ENCODE data around the gene NKD2.
"Not testable (repeated sequence)": the region's sequence is repeated elsewhere in the genome, so short reads cannot be mapped to it uniquely, and the experiment has no call there.

Gene NKD2

DNA sequence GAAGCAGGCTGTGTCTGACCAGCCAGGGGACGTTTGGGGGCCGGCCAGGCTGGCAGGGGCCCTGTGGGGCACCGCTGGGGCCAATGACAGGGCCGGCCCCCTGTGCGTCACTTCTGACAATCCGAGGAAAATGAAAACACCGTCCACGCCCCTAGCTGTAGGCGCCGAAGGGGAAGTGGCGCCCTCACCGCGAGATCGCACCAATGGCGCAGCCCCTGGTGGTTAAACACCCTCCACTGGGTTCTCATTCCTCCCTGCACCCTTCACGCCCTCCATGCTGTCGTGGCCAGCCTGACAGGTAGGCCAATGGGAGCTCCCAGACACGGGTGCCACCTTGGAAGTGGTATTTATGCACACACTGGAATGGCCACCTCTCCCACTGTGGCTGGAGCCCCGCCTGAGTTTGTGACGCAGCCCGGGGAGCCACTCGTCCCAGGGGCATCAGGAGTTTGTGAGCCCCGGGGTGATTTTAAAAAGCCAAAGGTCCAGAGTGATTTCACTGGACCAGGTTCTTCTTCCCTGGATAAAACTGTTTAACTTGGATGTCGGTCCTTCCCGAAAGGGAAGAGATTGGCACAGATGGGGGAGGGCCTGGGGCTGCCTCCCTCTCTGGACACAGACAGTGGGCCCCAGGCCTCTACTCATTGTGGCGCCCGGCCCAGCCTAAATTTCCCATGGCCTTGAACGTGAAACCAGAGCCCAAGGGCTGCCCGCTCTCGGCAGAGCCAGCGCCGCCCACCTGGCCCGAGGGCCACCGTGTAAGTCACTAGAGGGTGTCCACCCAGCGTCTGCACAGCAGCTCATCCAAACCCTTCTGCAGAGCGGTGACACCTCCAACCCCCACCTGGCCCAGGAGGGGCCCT is 49.7 kb downstream of the NKD2 start:
- no peak for DNase-seq (ENCODE audit: low read depth in 2 of 2)

DNA sequence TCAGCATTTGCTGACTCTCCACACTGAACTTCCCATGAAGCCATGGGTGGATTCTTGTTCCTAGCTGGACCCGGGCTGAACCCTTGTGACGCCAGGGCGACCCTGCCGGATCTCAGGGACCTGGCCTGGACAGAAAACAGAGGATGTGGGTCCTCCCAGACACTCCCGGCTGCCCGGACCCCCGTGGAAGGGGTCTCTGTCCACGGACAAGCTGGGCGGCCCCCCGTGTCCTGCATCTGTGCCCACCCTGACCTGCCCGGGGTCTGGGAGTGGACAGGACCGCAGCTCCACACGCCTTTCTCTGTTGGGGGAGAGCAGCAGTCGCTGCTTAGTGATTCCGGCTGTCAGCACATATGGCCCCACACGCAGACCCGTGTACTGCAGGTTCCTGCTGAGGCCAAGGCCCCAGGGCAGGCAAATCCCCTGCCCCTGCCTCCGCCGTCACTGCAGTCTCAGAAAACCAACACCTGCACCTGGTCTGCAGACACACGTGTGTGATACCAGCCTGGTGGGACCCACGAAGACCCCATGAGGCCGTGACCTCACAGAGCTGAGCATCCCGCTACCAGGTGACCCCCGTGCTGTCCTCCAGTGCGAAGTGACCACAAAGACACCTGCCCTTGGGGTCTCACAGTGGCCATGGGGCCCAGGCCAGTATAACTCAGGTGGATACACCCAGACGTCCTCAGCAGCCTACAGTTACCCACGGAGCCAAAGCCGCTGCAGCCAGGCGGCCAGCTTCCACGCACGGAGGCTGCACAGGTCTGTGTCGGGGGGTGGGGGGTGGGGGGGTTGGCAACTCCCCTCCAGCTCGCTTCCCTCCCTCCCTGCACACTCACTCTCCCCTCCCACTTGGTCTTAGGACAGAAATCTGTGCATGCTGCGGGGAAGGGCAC is 50.6 kb downstream of the NKD2 start:
- no peak for DNase-seq (ENCODE audit: low read depth in 2 of 2)

DNA sequence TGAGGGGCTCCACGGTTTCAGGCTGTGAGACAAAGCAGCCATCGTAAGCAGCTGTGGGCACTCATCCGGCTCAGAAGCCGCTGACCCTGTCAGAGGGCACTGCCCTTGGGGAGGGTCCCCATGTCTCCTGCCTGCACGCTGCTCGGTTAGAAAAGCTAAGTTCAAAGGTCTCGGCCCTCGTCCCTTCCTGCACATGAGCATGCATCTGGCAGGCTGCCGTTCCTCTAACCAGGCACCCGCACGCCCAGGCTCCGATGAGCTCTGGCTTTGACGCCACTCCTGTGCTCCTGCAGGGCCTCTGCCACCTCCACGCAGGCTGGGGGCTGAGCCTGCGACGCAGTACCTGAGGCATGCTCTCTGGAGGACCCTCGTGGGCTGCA is 51.3 kb downstream of the NKD2 start:
- DNase-seq (ENCODE audit: low read depth in 2 of 2): no peak

DNA sequence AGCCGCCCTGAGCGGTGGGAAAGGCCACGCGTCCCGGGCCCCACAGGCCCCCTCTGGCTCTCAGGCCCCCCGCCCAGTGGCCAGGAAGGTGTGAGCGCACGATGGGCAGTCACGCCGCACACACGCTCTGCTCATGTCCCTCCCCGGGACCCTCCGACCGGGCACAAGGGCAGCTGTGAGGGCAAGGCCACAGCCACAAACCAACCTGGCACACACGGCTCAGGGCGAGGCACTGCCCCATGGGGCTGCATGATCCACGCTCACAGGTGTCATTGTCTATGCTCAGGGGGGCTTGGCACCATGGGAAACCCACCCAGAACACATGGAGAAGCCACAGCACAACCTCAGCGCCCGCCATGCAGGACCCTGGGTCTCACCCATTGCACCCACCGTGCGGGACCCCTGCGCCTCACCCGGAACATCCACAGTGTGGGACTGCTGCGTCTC is 52.0 kb downstream of the NKD2 start:
- DNase-seq (ENCODE audit: low read depth in 2 of 2): no peak

DNA sequence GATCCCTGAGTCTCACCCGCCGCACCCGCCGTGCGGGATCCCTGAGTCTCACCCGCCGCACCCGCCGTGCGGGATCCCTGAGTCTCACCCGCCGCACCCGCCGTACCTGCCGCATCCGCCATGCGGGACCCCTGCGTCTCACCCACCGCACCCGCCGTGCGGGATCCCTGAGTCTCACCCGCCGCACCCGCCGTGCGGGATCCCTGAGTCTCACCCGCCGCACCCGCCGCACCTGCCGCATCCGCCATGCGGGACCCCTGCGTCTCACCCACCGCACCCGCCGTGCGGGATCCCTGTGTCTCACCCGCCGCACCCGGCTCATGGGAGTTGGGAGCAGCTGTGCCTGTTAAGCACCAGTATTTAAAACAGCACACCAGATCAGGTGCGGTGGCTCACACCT is 52.7 kb downstream of the NKD2 start:
- DNase-seq (ENCODE audit: low read depth in 2 of 2): not testable (repeated sequence)

DNA sequence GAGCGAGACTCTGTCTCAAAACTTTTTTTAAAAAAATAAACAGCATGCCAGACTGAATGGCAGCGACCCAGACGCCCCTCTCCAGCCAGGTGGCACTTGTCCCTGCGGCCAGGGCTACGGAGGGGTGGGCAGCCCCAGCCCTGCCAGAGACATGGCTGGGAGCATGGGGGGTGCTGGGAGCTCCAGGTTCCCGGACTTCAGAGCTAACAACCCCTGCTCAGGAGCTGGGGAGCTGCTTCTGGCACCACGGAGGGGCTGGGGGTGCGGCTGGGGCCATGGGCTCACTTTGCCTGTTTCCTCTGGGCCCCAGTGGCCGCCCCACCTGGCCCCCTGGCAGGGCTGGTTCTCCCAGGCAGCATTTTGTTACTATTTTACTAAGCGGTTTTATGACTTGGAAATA is 53.3 kb downstream of the NKD2 start:
- no peak for DNase-seq (ENCODE audit: low read depth in 2 of 2)

DNA sequence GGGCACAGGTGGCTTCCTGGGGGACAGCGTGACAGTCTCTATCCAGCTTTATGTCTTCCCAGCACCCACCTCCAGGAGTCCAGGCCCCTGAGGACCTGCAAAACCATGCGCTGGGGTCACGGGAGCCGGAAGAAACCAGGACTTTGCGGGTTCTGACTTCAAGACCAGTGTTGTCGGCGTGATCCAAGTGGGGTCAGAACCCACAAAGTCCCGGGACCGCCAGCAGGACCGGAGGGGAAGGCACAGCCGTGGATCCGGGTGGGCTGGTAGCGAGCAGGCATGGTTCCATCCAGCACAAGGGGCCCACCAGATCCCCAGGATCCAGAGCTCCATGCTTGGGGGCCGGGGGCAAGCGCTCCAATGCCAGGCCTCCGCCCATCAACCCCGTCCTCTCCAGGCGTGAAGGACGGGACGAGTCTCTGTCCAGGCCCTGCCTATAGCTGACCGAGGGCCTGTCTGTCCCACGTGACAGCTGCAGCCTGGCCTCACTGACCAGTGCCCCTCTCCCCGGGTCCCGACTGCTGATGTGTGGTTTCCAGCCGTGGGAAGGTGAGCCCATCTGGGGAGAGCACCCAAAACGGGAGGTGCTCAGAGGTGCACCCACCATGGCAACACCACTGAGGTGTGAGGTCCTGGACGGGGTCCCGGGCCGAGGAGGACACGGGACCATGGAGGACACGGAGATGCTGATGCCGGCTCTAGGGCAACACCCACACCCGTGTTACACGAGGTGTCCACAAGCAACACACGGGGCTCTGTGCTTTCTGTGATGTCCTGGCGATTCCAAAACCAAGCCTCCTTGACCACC is 54.4 kb downstream of the NKD2 start:
- DNase-seq (ENCODE audit: low read depth in 2 of 2): no peak

DNA sequence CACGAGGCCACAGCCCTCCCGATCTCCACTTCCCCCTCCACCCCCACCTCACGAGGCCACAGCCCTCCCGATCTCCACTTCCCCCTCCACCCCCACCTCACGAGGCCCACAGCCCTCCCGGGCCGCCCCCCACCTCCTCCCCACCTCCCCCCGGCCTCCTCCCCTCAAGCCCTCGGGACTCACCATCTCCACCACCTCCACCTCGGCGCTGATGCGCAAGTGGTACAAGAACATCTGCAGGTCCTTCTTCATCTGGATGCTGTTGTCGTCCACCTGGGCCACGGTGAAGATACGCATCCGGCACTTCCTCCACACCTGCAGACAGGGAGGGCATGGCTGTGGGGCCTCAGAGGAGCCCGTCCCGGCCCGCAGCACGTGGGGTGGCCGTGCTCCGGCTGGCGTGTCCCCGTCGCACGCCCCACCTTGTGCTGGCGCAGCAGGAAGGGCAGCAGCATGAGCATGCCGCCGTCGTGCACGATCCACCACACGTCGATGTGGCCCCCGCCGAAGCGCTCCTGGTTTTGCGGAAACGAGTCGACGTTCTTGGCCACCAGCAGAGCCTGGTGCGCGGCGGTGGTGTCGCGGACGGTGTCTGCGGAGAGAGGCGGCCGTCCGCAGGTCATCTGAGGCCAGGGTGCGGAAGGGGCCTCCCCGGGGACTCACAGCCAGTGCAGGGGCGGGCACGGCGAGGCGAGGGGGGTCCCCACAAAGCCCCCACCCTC is 55.2 kb downstream of the NKD2 start:
- DNase-seq (ENCODE audit: low read depth in 2 of 2): no peak

DNA sequence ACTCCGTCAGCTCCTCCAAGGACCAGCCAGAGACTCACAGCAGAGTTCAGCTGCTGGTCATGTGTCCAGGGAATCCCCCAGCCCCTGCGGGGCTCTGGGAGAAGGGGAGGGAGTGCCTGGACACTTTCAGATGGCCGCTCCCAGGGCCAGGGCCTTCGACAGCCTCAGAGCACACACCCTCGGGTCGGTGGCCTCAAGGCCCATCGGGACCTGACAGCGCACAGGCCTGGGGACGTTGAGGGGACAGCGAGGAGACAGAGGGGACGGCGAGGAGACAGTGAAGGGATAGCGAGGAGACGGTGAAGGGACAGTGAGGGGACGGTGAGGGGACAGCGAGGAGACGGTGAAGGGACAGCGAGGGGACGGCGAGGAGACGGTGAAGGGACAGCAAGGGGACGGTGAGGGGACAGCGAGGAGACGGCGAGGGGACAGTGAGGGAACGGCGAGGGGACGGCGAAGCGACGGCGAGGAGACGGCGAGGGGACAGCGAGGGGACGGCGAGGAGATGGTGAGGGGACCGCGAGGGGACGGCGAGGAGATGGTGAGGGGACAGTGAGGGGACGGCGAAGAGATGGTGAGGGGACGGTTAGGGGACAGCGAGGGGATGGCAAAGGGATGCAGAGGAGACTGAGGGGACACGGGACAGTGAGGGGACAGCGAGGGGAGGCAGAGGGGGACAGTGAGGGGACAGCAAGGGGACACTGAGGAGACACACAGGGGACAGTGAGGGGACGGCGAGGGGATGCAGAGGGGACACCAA is 56.0 kb downstream of the NKD2 start:
- DNase-seq (ENCODE audit: low read depth in 2 of 2): no peak

DNA sequence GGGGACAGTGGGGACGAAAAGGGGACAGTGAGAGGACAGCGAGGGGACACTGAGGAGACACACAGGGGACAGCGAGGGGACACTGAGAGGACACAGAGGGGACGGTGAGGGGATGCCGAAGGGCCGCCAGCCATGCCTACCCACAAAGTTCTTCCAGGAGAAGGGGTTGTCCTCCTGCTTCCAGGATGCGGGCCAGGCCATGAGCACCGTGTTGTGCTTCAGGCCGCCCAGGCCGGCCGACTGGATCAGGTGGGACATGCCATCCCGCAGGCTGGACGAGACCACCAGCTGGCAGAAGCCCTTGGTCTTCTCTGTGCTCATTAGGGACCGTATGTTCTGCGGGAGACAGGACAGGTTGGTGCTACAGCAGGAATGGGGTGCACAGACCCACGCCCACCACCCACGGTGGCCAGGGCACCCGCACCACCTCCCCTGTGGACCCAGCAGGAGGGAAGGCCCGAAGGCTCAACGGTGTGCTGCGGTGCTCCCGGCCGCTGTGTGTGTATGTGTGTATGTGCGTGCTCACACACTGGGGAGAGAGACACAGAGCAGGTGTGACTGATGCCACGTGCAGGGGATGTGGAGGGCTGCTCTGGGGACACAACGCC is 56.6 kb downstream of the NKD2 start:
- no peak for DNase-seq (ENCODE audit: low read depth in 2 of 2)

DNA sequence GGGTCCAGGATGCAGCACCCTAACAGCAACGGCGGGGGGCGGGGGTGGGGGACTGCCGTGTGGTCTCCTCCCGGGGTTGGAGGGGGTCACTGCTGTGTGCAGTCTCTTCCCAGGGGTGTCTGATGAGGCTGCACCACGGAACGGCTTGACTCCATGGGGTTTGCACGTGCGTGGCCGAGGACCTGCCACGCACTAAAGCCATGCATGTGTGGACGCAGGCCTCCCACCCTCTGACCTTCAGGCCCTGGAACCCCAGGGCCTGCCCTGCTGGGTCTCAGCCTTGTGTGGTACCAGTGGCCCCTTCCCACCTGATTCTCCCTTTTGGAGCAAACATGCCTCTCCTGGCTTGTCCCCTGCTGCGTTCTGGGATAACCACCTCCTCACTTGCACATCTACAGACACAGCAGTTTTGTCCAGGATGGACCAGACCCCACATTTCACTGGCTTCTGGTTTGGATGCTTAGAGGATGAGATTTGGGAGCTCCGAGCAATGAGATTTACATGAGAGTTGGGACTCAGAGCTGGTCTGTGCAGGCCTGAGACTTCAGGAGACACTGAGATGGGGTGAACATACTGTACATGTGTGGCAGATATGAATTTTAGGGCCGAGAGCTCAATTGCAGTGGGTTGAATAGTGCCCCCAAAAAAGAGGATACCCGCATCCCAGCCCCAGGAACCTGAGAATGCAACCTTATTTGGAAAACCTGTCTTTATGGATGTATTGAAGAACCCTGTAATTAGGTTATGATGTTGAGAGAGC is 57.5 kb downstream of the NKD2 start:
- no peak for DNase-seq (ENCODE audit: low read depth in 2 of 2)

DNA sequence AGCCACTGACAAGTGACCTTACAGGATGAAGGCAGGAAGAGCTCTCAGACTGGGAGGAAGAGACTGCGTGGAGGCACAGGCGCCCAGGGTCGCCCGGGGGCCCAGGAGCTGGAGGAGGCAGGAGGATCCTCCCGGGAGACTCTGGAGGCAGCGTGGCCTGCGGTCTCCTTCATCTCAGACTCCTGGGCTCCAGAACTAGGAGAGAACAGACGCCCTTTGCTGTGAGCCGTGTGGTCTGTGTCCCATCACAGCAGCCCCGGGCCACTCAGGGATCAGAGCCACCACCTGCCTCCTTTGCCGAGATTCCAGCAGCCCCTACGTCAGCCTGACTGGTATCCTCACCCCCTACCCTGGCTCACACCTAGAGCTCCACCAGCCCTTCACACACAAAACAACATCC is 58.1 kb downstream of the NKD2 start:
- DNase-seq (ENCODE audit: low read depth in 2 of 2): no peak

DNA sequence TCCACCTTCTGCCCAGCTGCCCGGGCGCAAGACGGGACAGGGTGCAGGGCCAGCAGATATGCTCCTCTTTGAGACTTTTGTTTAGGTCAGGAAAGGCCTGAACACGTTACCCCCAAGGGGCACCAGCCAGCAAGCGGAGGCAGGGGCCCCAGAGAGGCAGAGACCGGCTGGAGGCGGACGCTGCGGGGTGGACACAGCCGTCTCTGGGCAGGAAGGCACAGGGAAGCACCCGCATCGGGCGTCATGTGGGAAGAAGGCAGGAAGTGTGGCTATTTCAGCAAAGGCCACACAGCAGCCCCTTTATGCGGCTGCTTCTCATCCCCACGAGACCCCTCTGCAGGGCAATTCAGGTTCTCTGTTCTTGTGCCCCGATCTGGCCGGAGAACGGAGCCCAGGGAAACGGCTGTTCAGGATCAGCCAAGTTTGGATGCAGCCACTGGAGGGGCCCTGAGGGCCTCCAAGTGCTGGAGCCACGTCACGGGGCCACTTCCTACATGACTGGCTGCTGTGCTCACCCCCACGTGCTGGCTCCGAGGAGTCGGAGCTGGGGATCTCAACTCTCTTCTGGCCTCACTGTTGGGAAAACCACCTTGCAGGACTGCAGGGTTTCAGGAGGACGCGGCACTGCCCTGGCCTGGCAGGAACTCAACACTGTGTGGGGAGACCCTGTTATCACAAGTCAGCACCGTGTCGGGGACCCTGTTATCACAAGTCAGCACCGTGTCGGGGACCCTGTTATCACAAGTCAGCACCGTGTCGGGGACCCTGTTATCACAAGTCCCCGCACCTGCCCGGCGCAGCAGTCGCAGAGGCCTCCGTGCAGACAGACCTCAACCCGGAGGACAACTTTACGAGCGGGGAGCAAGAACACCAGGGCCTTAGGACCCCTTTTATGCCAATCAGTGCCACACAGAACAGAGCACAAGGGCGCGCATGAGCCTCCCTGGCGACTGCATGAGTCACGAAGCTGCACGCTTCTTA is 58.8 kb downstream of the NKD2 start:
- no peak for DNase-seq (ENCODE audit: low read depth in 2 of 2)

DNA sequence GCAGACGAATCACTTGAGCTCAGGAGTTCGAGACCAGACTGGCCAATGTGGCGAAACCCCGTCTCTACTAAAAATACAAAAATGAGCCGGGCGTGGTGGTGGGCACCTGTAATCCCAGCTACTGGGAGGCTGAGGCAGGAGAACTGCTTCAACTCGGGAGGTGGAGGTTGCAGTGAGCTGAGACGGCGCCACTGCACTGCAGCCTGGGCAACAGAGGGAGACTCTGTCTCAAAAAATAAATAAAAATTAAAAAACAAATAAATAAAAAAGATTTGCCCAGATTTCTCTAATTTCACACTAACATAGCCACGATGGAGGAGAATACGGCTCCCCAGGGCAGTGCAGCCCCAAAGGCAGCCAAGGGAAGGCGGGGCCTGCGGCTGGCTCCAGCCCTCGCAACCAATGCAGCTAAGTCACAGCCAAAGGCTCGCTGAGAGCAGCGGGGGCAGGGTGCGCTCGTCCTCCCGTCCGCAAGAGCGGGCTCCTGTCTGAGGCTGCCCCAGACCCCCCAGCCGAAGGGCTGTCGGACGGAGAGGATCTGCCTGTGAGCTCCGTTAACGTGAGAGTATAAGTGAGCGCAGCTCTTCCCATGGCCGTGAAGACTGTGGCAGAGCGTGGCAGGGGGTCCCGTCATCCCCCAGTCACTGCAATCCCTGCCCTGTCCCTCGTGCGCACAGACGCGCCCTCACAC is 59.7 kb downstream of the NKD2 start:
- no peak for DNase-seq (ENCODE audit: low read depth in 2 of 2)

DNA sequence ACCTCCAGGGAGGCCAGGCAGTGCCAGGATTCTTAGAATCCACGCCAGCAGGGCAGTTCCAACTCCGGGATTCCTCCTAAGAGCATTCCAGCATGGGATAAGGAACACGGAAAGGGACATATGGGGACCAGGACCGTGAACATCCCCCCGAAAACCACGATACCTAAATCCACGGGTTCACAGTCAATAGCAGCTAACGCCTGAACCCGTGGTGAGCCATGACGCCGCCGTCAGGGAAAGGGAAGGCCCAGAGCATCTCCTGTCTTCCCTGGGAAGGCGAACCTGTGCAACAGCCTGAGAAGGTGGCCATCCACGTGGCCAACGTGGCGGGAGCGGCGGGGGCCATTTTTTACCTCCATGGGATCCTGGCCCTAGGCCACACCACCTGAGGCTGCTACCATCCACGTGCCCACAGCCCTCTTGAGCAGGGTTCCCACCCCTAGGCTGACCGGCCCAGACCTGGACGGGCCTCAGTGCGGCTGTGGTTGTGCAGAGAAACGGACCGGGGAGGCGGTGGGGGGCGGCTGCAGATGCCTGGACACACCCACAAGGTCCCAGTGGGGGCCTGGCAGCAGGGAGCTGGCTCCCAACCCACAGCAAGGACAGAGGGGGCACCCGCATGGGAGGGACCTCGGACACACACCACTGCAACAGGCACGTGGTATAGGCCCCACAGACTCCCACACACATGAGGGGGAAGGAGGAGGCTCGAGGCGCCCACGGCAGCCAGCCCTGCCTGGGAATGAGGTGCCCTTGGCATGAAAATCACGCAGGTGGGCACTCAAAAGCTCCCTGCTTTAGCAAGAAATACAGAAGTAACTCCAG is 60.5 kb downstream of the NKD2 start:
- DNase-seq (ENCODE audit: low read depth in 2 of 2): no peak

DNA sequence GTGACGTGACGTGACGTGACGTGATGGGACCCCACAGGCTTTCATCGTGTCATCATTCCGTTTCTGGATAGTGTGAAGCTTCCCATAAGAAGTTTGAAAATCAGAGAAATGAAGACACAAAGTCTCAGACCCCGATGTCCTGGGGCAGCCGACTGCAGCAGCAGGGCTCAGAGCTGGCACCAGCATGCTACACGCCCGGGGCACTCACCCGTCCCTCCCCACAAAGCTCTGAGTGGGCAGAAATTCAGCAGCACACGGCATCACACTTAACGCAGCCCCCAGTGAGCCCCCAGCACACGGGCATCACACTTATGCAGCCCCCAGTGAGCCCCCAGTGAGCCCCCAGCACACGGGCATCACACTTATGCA is 61.1 kb downstream of the NKD2 start:
- DNase-seq (ENCODE audit: low read depth in 2 of 2): no peak
